ENCODE data around the gene BAHCC1.

DNA sequence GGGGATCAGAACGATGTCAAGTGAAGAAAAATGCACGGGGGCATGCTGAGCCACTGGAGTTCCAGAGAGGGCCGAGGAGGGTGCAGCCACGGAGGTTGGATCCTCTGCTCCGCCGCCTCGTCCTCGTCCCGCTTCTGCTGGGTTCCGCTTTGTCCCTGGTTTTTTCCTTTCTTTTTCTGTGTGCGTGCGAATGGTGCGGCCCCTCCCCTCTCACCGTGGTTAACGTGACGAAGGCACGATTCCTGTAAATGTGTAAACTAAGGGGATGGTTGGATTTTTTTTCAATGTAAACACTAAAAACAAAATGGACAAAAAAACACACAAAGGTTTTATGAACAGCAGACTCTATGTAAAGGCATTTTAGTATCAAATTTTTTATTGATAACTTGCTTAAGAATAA lies 70.7 kb downstream of the BAHCC1 start:
- TF ChIP-seq CTCF (IDR thresholded peaks at IDR 0.05; ENCODE audit: low read depth, low read length) = no peak
- no peak for TF ChIP-seq EZH2phosphoT487 (IDR thresholded peaks at IDR 0.05; ENCODE audit: low read depth)

Data from OCI-LY3 (cell line).